ENCODE data around the gene TBC1D3B. TPM values are rescaled to one million over a fixed set of nuclear protein-coding genes. Genes with fewer than 3 reads are reported as not detected.
"Not testable (repeated sequence)": the region's sequence is repeated elsewhere in the genome, so short reads cannot be mapped to it uniquely, and the experiment has no call there.

TBC1D3B gene
- total RNA-seq, 1 donor from 2014 or later, result 8.4 TPM

DNA sequence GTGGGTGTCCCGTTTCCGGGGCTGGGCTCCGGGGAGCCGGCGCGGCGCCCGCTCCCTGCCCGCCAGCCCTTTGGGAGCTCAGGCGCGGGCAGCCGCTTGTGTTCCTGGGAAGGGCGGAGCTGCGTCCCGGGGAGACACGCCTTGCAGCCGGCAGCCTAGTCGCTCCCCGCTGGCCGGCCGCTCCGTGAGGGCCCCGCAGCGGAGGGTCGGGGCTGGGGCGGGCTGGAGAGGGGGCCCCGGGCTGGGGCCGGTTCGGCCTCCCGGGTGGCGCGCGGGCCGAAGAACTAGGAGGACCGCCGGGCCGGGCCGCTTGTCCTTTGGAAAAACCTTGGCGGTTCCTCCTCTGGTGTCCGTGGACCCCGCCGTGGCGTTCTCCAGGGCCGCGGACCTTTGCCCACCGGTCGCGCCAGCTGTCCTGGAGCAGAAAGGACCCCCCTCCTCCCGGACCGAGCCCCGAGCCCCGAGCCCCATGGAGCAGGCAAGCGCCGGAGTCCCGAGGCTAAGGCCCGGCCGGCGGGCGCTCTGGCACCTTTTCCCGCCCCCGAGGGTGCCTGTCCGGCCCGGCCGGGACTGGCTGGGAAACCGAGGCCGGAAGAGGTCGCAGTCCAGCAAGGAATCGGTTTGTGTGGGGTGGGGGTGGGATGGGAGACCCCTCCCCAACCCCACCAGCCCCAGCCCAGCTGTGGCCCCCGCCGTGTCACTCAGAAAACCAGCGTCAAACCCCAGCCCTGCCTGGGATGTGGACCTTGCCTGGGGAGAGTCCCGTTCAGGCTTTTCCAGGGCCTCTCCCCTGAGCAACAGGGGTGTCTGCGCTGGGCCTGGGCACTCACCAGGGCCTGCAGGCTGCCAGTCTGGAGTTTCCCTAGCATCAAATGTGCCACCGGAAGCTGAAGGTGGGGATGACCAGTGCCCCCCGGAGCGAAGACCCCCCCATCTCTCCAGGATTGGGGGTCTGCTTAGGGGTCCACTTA, 6.8 kb upstream of the TBC1D3B start:
- Mint-ChIP-seq H3K4me1 (ENCODE audit: low read depth) (peaks cover 15% of the 10 kb centered on the region), H3K9me3 (ENCODE audit: low read depth) (no peaks in the 10 kb centered on the region), H3K27ac (ENCODE audit: unreplicated experiment) (no peak overlapping the region), H3K27me3 (ENCODE audit: low read depth) (peaks cover 41% of the 10 kb centered on the region), H3K4me3 (ENCODE audit: unreplicated experiment) (peak overlapping the region; percentile 80), H3K36me3 (ENCODE audit: low read depth) (no peaks in the 10 kb centered on the region)
- TF ChIP-seq, protein P1, sequence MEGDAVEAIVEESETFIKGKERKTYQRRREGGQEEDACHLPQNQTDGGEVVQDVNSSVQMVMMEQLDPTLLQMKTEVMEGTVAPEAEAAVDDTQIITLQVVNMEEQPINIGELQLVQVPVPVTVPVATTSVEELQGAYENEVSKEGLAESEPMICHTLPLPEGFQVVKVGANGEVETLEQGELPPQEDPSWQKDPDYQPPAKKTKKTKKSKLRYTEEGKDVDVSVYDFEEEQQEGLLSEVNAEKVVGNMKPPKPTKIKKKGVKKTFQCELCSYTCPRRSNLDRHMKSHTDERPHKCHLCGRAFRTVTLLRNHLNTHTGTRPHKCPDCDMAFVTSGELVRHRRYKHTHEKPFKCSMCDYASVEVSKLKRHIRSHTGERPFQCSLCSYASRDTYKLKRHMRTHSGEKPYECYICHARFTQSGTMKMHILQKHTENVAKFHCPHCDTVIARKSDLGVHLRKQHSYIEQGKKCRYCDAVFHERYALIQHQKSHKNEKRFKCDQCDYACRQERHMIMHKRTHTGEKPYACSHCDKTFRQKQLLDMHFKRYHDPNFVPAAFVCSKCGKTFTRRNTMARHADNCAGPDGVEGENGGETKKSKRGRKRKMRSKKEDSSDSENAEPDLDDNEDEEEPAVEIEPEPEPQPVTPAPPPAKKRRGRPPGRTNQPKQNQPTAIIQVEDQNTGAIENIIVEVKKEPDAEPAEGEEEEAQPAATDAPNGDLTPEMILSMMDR (IDR thresholded peaks at IDR 0.05), result peak; percentile 61
- peak; percentile 98 for DNase-seq (ENCODE audit: low spot score)

DNA sequence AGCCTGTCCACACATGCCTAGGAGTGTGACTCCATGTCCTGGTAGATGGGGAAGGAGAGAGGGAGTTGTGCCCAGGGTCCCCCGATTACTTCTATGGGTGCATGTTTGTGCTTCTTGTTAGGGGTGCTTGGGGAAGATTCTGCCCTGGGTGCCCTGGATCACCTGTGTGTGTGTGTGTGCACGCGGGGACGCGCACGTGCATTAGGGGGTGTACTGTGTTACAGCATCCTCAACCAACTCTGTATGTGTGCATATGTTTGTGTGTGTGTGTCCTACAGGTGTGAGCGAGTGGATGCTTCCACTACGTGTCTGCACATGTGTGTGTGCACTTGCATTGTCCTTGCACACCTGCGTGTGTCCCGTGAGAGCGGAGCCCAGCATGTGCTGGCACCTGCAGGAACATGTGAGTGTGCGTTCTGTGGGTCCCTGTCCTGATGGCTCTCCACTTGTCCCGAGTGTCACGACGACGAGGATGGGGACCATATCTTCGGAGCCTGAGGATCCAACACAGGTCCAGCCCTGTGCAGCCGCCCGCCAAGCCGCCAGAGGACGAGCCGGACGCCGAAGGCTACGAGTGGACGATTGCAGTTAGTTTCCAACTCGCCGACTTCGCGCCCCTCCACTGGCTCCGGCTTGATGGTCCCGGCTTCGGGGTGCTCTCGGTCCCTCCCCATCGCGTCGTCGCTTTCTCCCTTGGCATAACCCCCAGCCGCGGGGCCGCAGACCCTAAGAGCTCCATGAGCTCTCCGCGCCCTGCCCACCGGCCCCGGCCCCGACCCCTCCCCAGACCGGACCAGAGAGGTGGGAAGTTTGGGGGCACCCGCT, 6.0 kb upstream of the TBC1D3B start:
- Mint-ChIP-seq H3K27ac (ENCODE audit: unreplicated experiment) (no peak overlapping the region), H3K27me3 (ENCODE audit: low read depth) (peaks cover 33% of the 10 kb centered on the region), H3K4me1 (ENCODE audit: low read depth) (peaks cover 15% of the 10 kb centered on the region), H3K36me3 (ENCODE audit: low read depth) (no peaks in the 10 kb centered on the region), H3K9me3 (ENCODE audit: low read depth) (no peaks in the 10 kb centered on the region), H3K4me3 (ENCODE audit: unreplicated experiment) (peak overlapping the region; percentile 80)
- TF ChIP-seq, protein P1 (IDR thresholded peaks at IDR 0.05), result peak; percentile 22
- peak; percentile 99 for DNase-seq (ENCODE audit: low spot score)

DNA sequence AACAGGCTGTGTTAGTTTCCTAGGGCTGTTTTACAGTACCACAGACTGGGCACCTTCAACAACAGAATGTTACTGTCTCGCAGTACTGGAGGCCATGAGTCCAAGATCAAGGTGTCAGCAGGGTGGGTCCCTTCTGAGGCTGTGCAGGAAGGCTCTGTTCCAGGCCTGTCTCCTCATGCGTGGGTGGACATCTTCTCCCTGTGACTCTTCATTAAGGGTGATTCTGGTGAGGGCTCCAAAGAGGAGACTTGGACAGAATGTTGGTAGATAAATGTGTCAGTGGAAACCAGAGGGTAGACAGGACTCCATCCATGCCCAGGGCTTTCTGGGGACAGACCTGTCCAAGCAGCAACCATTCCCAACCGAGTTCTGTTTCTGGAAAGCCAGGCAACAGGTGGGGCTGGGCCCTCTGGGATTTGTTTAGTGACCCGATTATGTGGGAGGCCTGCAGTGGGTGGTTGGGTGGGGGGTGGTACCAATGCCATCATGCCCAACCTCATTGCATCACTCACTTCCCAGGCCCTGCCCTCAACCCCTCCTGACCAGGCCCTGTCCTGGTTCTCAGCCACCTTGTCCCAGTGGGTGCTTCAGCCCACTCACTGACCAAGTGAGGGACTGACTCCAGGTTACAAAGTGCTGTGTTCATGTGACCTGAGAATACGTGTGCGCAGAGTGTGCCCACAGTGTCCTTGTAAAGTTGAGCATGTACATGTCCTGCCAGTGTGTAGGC, 5.2 kb upstream of the TBC1D3B start:
- Mint-ChIP-seq H3K27me3 (ENCODE audit: low read depth) (peaks cover 29% of the 10 kb centered on the region), H3K4me1 (ENCODE audit: low read depth) (peaks cover 15% of the 10 kb centered on the region), H3K4me3 (ENCODE audit: unreplicated experiment) (peak overlapping the region; percentile 80)
- not testable (repeated sequence) for DNase-seq (ENCODE audit: low spot score); H3K9me3 Mint-ChIP-seq (ENCODE audit: low read depth); H3K36me3 Mint-ChIP-seq (ENCODE audit: low read depth); H3K27ac Mint-ChIP-seq (ENCODE audit: unreplicated experiment)

DNA sequence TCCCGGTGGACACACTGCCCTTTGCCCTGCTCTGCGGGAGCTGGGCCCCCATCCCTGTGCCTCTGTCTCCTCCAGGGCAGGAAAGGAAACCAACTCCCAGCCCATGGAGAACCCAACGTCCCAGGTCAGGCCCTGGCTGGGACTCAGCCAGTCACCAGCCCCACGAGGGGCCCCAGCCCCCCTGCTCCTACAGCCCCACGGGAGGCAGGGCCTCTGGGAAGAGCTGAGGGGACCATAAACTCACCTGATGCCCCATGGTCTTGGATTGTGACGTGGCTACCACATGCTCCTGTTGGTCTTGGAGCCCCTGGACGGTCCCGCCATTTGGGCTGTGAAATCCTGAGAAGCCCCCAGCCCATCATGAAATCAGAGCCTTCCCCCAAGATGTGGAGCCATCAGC, 7.6 kb downstream of the TBC1D3B start:
- H3K36me3 Mint-ChIP-seq (ENCODE audit: low read depth); H3K4me1 Mint-ChIP-seq (ENCODE audit: low read depth); H3K27ac Mint-ChIP-seq (ENCODE audit: unreplicated experiment); H3K9me3 Mint-ChIP-seq (ENCODE audit: low read depth); H3K4me3 Mint-ChIP-seq (ENCODE audit: unreplicated experiment); H3K27me3 Mint-ChIP-seq (ENCODE audit: low read depth): not testable (repeated sequence)
- peak; percentile 76 for DNase-seq (ENCODE audit: low spot score)

DNA sequence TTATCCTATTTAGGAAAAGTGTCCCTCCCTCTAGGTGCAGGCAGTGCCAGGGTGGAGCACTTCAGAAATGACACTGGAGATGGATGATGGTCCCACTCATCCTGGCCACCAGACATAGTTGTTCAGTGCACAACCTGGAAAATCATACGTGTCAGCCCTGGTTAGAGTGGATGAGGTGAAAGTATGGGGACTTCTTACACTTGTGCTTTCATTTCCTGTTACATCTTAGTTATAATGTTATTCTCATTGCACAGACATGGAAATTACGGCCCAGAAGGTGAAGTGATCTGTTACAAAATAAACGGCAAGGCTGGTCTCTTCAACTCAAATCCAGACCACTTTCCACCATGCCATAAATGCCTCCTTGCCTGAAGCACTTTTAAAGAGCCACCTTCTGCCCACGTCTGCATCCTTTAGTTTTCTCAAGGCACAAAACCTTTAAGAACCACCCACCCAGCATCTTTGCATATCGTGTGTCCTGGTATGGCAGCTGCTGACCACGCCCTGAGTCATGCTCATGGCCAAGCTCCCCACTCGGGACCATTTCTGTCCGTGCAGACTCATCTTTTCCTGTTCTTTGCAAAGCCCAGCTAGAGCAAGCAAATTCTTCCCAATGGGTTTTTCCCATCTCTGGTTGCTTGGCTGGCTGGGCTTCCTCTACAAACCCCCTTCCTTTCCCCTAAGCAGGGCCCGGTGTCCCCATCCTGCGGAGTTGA, 22.4 kb downstream of the TBC1D3B start:
- H3K27ac Mint-ChIP-seq (ENCODE audit: unreplicated experiment), result no peak overlapping the region
- H3K9me3 Mint-ChIP-seq (ENCODE audit: low read depth), result no peaks in the 10 kb centered on the region
- no peak overlapping the region for H3K4me3 Mint-ChIP-seq (ENCODE audit: unreplicated experiment)
- no peaks in the 10 kb centered on the region for H3K36me3 Mint-ChIP-seq (ENCODE audit: low read depth)
- peaks cover 48% of the 10 kb centered on the region for H3K27me3 Mint-ChIP-seq (ENCODE audit: low read depth)
- no peak for DNase-seq (ENCODE audit: low spot score)
- TF ChIP-seq, protein P1 (IDR thresholded peaks at IDR 0.05), result no peak
- peaks cover 6% of the 10 kb centered on the region for H3K4me1 Mint-ChIP-seq (ENCODE audit: low read depth)
